ENCODE results near the gene LPP. TPM values are rescaled to one million over a fixed set of nuclear protein-coding genes. Genes with fewer than 3 reads are reported as not detected.

LPP gene
- total RNA-seq, 2 experiments from 2014 or later = 51.3 to 58.9 TPM

DNA sequence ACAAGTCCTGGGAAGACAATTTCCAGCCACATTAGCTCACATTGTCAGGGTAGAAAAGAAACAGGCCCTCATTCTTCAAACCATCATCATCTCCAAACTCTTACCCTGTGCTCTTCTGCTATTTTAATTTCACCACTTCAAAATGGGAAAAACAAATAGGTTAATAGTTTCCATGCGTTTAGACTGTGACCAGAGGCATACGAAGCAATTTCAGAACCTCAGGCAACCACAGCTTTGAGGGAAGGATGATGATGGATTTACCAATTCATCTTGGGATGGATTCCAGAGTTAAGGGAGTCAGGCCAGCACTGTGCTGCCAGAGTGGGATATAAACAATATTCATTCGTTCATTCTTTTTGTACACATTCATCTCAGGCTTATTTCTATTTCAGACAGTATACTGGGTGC lies 710.0 kb downstream of the LPP start:
- DNase-seq (no peak), ATAC-seq (no peak)
- ChIA-PET POLR2A (no interaction called here), CTCF (no interaction called here)
- no peaks in the 10 kb centered on the region for H3K9me3 Mint-ChIP-seq (ENCODE audit: insufficient read depth)
- H3K36me3 Mint-ChIP-seq (ENCODE audit: low read depth) = no peaks in the 10 kb centered on the region
- H3K4me3 Mint-ChIP-seq = no peak overlapping the region
- H3K4me1 Mint-ChIP-seq (ENCODE audit: low read depth) = no peaks in the 10 kb centered on the region
- H3K27ac Mint-ChIP-seq = no peak overlapping the region
- H3K27me3 Mint-ChIP-seq (ENCODE audit: low read depth) = no peaks in the 10 kb centered on the region

DNA sequence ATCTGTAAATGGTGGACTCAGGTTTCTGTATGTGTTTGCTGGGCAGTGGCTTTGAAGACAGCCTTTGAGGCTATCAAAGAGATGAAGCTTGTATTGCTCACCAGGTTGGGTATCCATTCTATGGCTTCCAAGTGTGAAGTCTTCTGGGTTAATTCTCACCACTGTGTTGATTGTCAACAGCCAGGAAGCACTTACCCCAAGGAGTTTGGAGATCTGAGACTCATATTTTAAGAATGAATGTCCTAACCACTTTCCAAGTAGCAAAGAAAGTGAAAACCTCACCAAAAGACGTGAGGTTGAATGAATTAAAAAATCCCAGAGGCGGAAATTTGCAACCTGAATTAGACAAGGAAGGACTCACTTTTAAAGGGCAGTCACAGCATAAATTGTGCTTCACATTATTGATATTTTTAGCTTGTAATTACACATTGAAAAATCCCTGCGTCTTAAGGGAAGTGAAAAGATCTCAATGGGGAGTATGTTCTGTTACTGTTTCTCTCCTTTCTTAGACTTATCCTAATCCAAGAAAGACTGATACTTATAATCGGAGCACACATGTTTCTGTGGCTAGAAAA lies 713.8 kb downstream of the LPP start:
- ChIA-PET CTCF (interaction anchor here (1.2 kb wide), 1 partner anchor 11 kb away, joined by 3 read pairs; no protein-coding TSS in a partner anchor), POLR2A (no interaction called here)
- Mint-ChIP-seq H3K27me3 (ENCODE audit: low read depth) (no peaks in the 10 kb centered on the region), H3K36me3 (ENCODE audit: low read depth) (no peaks in the 10 kb centered on the region), H3K4me3 (no peak overlapping the region), H3K4me1 (ENCODE audit: low read depth) (no peaks in the 10 kb centered on the region), H3K27ac (no peak overlapping the region), H3K9me3 (ENCODE audit: insufficient read depth) (no peaks in the 10 kb centered on the region)
- no peak for DNase-seq
- no peak for ATAC-seq

DNA sequence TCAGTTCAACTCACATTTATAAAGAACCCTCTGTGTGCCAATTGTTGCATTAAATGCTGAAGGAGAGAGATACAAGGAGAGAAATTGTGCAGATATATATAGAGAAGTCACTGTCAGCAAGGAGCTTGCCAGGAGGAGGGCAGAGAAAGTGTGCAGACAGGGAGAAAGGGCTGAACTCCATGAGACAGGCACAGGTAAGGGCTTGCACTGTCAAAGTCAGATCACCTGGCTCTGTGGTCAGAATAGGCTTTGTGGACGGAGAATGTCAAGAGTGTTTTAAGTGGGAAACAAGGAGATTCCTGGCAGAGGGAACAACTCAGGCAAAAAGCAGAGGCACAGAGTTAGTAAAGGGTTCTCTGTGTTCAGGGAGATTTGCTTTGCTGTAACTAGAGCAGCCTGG lies 714.8 kb downstream of the LPP start:
- ATAC-seq (no peak), DNase-seq (no peak)
- Mint-ChIP-seq H3K27ac (no peak overlapping the region), H3K4me3 (no peak overlapping the region), H3K9me3 (ENCODE audit: insufficient read depth) (no peaks in the 10 kb centered on the region), H3K4me1 (ENCODE audit: low read depth) (no peaks in the 10 kb centered on the region), H3K36me3 (ENCODE audit: low read depth) (peaks cover 2% of the 10 kb centered on the region), H3K27me3 (ENCODE audit: low read depth) (no peaks in the 10 kb centered on the region)
- ChIA-PET POLR2A (no interaction called here), CTCF (no interaction called here)

DNA sequence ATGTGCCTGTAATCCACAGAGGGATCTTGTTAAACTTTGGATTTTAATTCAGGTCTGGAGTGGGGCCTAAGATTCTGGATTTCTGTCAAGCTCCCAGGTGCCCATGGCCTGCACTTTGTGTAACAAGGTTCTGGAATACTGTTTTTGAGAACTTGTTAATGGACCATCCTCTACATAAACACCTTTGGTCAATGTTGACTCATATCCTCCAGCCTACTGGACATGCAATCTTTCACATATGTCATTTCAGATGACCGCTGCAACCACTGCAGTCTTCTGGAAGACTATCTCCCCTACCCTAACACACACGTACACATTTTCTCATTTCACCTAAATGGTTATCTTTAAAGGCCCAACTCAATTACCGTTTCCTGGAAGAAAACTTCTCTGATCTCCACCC lies 715.7 kb downstream of the LPP start:
- CTCF ChIA-PET = no interaction called here
- no peak overlapping the region for H3K27ac Mint-ChIP-seq

DNA sequence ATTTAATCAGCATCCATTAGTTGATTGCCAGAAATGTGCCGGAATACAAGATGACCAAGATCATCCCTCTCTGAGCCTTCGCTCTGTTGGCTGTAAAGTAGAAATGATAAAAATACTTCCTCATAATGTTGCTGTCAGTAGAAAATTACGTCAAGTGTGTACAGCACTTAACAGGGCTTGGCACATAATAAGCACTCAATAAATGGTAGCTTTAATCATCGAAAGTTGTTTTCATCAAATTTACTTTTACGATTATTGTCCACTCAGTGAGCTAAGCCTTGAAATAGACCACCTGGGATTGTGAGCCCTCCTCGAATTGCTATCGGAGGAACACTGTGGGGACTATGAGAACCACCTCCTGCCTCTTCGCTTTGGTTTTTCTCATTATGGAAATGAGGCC lies 716.5 kb downstream of the LPP start:
- Mint-ChIP-seq H3K9me3 (ENCODE audit: insufficient read depth) (no peaks in the 10 kb centered on the region), H3K27ac (no peak overlapping the region), H3K27me3 (ENCODE audit: low read depth) (no peaks in the 10 kb centered on the region), H3K4me1 (ENCODE audit: low read depth) (no peaks in the 10 kb centered on the region), H3K4me3 (no peak overlapping the region), H3K36me3 (ENCODE audit: low read depth) (peaks cover 9% of the 10 kb centered on the region)
- no peak for ATAC-seq
- ChIA-PET CTCF (no interaction called here), POLR2A (no interaction called here)
- DNase-seq = no peak

More for the DNA sequence above, 715.7 kb downstream of the LPP start:
- Mint-ChIP-seq H3K9me3 (ENCODE audit: insufficient read depth) (no peaks in the 10 kb centered on the region), H3K4me1 (ENCODE audit: low read depth) (no peaks in the 10 kb centered on the region), H3K27me3 (ENCODE audit: low read depth) (no peaks in the 10 kb centered on the region), H3K4me3 (no peak overlapping the region), H3K36me3 (ENCODE audit: low read depth) (peaks cover 5% of the 10 kb centered on the region)
- DNase-seq (no peak), ATAC-seq (no peak)
- POLR2A ChIA-PET = no interaction called here

DNA sequence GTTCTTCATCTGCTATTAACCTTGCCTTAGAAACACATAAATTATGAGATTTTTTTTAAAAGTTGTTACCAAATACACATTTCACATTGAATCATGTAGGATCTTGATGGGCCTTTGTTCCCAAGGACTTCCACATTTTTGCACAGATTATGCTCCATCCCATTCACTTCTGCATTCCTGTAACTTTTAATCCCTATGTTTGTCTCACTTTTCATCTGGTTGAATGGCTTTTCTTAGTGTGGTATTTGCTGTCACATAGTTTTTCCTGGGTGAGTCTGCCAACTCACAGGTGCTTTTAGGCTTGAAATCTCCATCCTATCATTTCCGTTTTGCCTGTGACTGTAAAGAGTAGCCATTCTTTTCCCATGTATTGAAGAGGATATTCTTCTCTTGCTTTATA lies 720.6 kb downstream of the LPP start:
- no peaks in the 10 kb centered on the region for H3K27me3 Mint-ChIP-seq (ENCODE audit: low read depth)
- ATAC-seq (no peak), DNase-seq (no peak)
- no peak overlapping the region for H3K4me3 Mint-ChIP-seq
- no peak overlapping the region for H3K27ac Mint-ChIP-seq
- H3K36me3 Mint-ChIP-seq (ENCODE audit: low read depth) = peaks cover 12% of the 10 kb centered on the region
- no peaks in the 10 kb centered on the region for H3K9me3 Mint-ChIP-seq (ENCODE audit: insufficient read depth)
- no peaks in the 10 kb centered on the region for H3K4me1 Mint-ChIP-seq (ENCODE audit: low read depth)
- ChIA-PET POLR2A (no interaction called here), CTCF (interaction anchor here (3.2 kb wide), 1 partner anchor 81 kb away, joined by 14 read pairs; no protein-coding TSS in a partner anchor)

DNA sequence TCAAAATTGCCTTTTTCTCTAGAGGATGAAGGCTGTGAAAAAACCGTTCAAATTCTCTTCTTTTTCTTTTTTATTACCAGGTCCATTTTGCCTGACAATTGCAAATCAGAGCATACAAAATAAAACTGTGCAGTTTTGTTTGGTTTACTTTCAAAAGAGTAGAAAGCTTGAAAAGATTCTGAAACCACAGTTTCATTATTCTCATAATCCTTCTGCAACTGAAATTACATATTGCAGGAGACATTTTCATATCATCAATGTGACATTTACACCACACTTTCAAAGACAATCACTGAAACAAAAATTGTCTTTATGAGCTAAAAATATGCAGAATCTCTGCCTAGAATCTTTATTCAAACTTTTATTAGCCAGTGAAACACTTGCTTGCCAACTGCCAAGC lies 721.5 kb downstream of the LPP start:
- CTCF ChIA-PET = interaction anchor here (3.2 kb wide), 1 partner anchor 80 kb away, joined by 14 read pairs; no protein-coding TSS in a partner anchor
- POLR2A ChIA-PET = no interaction called here
- no peak for ATAC-seq
- Mint-ChIP-seq H3K9me3 (ENCODE audit: insufficient read depth) (no peaks in the 10 kb centered on the region), H3K36me3 (ENCODE audit: low read depth) (peaks cover 12% of the 10 kb centered on the region), H3K4me1 (ENCODE audit: low read depth) (no peaks in the 10 kb centered on the region), H3K4me3 (no peak overlapping the region), H3K27me3 (ENCODE audit: low read depth) (no peaks in the 10 kb centered on the region), H3K27ac (no peak overlapping the region)
- no peak for DNase-seq

DNA sequence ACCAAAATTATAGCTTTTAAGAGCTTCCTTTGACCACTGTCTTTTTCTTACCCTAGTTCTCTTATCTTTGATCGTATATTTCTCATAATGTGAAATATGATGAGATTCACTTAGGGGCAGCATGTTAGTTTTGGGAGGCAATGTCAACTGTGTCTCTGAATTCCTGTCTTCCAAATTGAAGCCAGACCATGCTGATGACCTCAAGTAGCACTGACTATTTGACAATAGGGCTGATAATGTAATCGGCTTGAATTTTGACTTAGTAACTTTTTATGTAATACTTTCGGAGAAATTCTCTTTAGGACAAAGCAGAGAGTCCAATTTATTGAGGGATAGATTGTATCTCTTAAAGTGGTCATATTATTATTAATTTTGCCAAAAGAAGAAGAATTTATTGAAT lies 722.4 kb downstream of the LPP start:
- H3K4me3 Mint-ChIP-seq = no peak overlapping the region
- POLR2A ChIA-PET = no interaction called here
- H3K27me3 Mint-ChIP-seq (ENCODE audit: low read depth) = no peaks in the 10 kb centered on the region
- no peak overlapping the region for H3K27ac Mint-ChIP-seq
- DNase-seq (no peak), ATAC-seq (no peak)
- H3K9me3 Mint-ChIP-seq (ENCODE audit: insufficient read depth) = no peaks in the 10 kb centered on the region
- H3K4me1 Mint-ChIP-seq (ENCODE audit: low read depth) = no peaks in the 10 kb centered on the region
- CTCF ChIA-PET = interaction anchor here (3.2 kb wide), 1 partner anchor 79 kb away, joined by 14 read pairs; no protein-coding TSS in a partner anchor
- H3K36me3 Mint-ChIP-seq (ENCODE audit: low read depth) = peaks cover 16% of the 10 kb centered on the region

DNA sequence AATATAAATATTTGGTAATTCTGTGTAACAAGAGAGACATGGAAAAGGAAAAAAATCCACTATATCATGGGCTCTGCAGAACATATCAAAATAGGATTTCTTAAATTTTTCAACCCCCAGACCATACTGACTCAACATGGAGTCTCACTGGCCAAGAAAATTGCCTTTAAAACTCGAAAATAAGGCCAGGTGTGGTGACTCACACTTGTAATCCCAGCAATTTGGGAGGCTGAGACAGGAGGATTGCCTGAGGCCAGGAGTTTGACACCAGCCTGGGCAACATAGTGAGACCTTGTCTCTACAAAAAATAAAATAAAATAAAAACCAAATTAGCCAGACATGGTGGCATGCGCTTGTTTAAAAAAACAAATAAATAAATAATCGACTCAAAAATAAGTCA lies 723.4 kb downstream of the LPP start:
- Mint-ChIP-seq H3K4me3 (no peak overlapping the region), H3K9me3 (ENCODE audit: insufficient read depth) (no peaks in the 10 kb centered on the region), H3K27me3 (ENCODE audit: low read depth) (no peaks in the 10 kb centered on the region), H3K4me1 (ENCODE audit: low read depth) (no peaks in the 10 kb centered on the region), H3K36me3 (ENCODE audit: low read depth) (peaks cover 16% of the 10 kb centered on the region), H3K27ac (no peak overlapping the region)
- POLR2A ChIA-PET = no interaction called here
- DNase-seq (no peak), ATAC-seq (no peak)
- CTCF ChIA-PET = no interaction called here

DNA sequence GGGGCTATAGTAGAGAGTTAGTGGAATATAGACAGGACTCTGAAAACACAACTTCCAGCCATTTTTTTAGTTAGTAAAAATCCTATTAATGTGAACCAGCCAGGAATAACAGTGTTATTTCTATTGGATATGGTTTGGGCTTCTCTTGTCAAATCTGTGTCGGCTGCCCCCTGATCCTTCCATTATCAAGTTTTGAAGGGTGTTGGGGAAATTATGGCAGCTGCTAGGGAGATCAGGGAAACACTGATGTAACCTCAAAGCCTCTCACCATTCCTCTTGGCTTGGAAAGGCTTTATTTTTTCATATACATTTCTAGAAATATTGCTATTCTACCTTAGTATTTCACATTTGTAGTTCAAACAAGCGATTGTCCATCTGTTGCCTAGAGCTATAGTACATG lies 724.1 kb downstream of the LPP start:
- Mint-ChIP-seq H3K27me3 (ENCODE audit: low read depth) (no peaks in the 10 kb centered on the region), H3K27ac (no peak overlapping the region), H3K4me1 (ENCODE audit: low read depth) (no peaks in the 10 kb centered on the region), H3K9me3 (ENCODE audit: insufficient read depth) (no peaks in the 10 kb centered on the region), H3K36me3 (ENCODE audit: low read depth) (peaks cover 16% of the 10 kb centered on the region), H3K4me3 (no peak overlapping the region)
- DNase-seq = no peak
- POLR2A ChIA-PET = no interaction called here
- ATAC-seq = no peak
- CTCF ChIA-PET = no interaction called here

DNA sequence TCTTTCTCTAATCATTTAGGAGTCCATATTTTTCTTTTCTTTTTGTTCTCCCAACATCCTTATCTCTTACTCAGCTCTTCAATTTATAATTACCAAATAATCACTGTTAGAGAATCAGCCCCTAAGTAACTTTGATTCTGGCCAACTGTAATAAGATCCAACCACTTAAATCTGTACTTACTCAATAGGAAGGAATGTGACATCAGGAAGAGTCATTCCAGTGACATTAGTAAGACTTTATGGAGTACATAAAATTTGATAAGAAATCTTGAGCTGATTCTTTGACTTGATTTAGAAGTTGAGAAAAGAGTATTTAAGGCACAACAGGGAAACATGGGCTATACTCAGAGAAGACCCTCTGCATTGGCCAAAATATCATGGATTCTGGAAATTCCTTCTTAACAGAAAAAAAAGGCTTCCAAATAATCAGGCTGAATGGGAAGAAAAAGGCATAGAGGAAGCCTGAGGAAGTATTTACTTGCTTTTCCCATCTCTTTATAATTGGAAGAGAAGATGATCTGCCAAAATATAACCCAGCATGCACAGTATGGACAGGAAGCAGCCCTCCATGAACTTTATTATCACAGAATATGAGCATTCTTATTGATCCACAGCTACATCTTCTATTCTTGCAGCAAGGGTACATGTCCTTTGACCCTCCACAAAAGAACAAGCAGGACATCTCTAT lies 728.1 kb downstream of the LPP start:
- ATAC-seq (no peak), DNase-seq (no peak)
- no peaks in the 10 kb centered on the region for H3K27me3 Mint-ChIP-seq (ENCODE audit: low read depth)
- H3K4me3 Mint-ChIP-seq = no peak overlapping the region
- no peaks in the 10 kb centered on the region for H3K4me1 Mint-ChIP-seq (ENCODE audit: low read depth)
- CTCF ChIA-PET = interaction anchor here (0.6 to 0.7 kb wide), 2 partner anchors 1152 to 1504 kb away, joined by 3 read pairs; no protein-coding TSS in a partner anchor
- H3K36me3 Mint-ChIP-seq (ENCODE audit: low read depth) = peaks cover 5% of the 10 kb centered on the region
- H3K9me3 Mint-ChIP-seq (ENCODE audit: insufficient read depth) = no peaks in the 10 kb centered on the region
- POLR2A ChIA-PET = no interaction called here
- H3K27ac Mint-ChIP-seq = no peak overlapping the region

DNA sequence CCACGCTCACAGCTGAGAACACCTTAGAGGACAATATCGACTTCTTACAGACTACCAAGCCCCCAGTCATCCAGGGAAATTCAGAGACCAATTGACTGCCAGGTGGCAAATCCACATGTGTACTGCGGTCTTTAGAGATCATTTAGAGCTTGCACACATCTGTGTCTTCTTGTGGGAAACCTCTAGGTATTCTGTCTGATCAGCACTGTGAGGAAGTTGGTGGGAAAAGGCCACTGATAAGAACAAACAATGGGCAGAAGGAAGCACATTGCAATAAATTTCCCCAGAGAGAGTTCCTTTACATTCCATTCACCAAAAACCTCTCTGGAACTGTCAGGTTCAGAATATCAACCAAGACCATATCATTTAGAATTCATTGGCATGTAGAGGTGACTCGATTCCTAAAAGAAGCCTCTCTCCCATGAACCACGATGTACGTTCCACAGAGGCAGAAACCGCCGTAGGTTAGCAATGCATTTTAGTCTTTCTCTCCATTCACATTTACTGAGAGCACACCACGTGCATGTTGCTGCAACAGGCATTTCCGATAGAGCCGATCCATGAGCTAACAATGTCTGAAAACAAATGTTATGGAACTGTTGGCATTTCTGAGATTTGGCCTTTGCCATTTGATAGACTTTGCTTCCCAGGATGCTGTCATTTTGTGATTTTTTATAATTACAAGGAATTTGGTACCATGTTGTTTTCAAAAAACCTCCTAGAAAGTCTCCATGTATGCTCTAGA lies 730.5 kb downstream of the LPP start:
- DNase-seq (no peak), ATAC-seq (no peak)
- Mint-ChIP-seq H3K9me3 (ENCODE audit: insufficient read depth) (no peaks in the 10 kb centered on the region), H3K4me1 (ENCODE audit: low read depth) (no peaks in the 10 kb centered on the region), H3K36me3 (ENCODE audit: low read depth) (peaks cover 5% of the 10 kb centered on the region), H3K27ac (no peak overlapping the region), H3K27me3 (ENCODE audit: low read depth) (no peaks in the 10 kb centered on the region), H3K4me3 (no peak overlapping the region)
- ChIA-PET POLR2A (no interaction called here), CTCF (interaction anchor here (0.8 kb wide), 1 partner anchor 1144 kb away, joined by 3 read pairs; no protein-coding TSS in a partner anchor)
